SU-DHL-6 (cell line): ENCODE results near the gene S100A7A.

ENCODE experiments used
- H2AFZ ChIP-seq: fragments of 200-600 bp; sonication (generic); 2 replicates; pipeline ENCODE4 v1.6.1; 2014; ENCODE audit warnings: low read depth, mild to moderate bottlenecking, moderate library complexity, mixed read lengths, antibody characterized with exemption, low read length; ENCODE audit not compliant: severe bottlenecking
- H3F3A ChIP-seq: fragments of 200-600 bp; shearing (Covaris generic); 2 replicates; pipeline ENCODE4 v1.6.0; 2016; ENCODE audit warnings: antibody characterized with exemption, mild to moderate bottlenecking; ENCODE audit not compliant: insufficient read depth
- H3K27ac ChIP-seq: fragments of 200-600 bp; sonication (generic); 2 replicates; pipeline ENCODE4 v1.5.1; 2016; ENCODE audit warnings: low read depth, mild to moderate bottlenecking, low read length, moderate library complexity, mixed read lengths
- H3K27me3 ChIP-seq: fragments of 200-600 bp; sonication (generic), shearing (Covaris generic); 2 replicates; pipeline ENCODE4 v1.6.0; 2014; ENCODE audit warnings: mild to moderate bottlenecking, low read length
- H3K36me3 ChIP-seq: fragments of 200-600 bp; sonication (generic); 2 replicates; pipeline ENCODE4 v1.6.1; 2014; ENCODE audit warnings: mild to moderate bottlenecking, low read length, mixed read lengths
- H3K4me2 ChIP-seq: fragments of 300-600, 200-600 bp; shearing (Covaris generic), sonication (generic); 2 replicates; pipeline ENCODE4 v1.6.0; 2014; ENCODE audit warnings: low read length, low read depth, mild to moderate bottlenecking; ENCODE audit not compliant: poor library complexity, severe bottlenecking
- H3K4me3 ChIP-seq: fragments of 200-600 bp; sonication (generic); 2 replicates; pipeline ENCODE4 v1.5.1; 2014; ENCODE audit warnings: antibody characterized with exemption, low read length, mild to moderate bottlenecking, mixed read lengths; ENCODE audit not compliant: insufficient read depth, poor library complexity, severe bottlenecking
- H3K79me2 ChIP-seq: fragments of 200-600 bp; sonication (generic); 2 replicates; pipeline ENCODE4 v1.6.1; 2014; ENCODE audit warnings: mild to moderate bottlenecking, low read length, moderate library complexity; ENCODE audit not compliant: insufficient read depth
- H3K9ac ChIP-seq: fragments of 200-600 bp; sonication (generic); 2 replicates; pipeline ENCODE4 v1.7.0; 2014; ENCODE audit warnings: mild to moderate bottlenecking, low read length
- H3K9me2 ChIP-seq: fragments of 200-600 bp; sonication (generic); replicated peaks from 2 replicates; pipeline ENCODE4 v1.6.1; 2014; ENCODE audit warnings: low read length; ENCODE audit not compliant: insufficient read depth
- H3K9me3 ChIP-seq: fragments of 200-600 bp; sonication (generic); 2 replicates; pipeline ENCODE4 v1.6.1; 2014; ENCODE audit warnings: low read length, mixed read lengths; ENCODE audit not compliant: insufficient read depth
- H4K20me1 ChIP-seq: fragments of 200-600 bp; sonication (generic); 2 replicates; pipeline ENCODE4 v1.6.1; 2014; ENCODE audit warnings: low read depth, mild to moderate bottlenecking, antibody characterized with exemption, low read length, moderate library complexity, mixed read lengths
- EZH2phosphoT487 ChIP-seq: fragments of 200-600 bp; sonication (generic), shearing (Covaris generic); conservative IDR thresholded peaks from 2 replicates; pipeline ENCODE4 v1.6.1; 2018; ENCODE audit warnings: mild to moderate bottlenecking, antibody characterized with exemption, low read length, moderate library complexity, mixed read lengths
- TF ChIP-seq, protein P1 (sequence below): fragments of 200-600 bp; sonication (generic); IDR thresholded peaks from one replicate; pipeline ENCODE4 v1.5.1; 2017; ENCODE audit warnings: antibody characterized with exemption, mild to moderate bottlenecking, low read length, moderate library complexity; ENCODE audit not compliant: insufficient read depth, poor library complexity, severe bottlenecking

S100A7A gene

DNA sequence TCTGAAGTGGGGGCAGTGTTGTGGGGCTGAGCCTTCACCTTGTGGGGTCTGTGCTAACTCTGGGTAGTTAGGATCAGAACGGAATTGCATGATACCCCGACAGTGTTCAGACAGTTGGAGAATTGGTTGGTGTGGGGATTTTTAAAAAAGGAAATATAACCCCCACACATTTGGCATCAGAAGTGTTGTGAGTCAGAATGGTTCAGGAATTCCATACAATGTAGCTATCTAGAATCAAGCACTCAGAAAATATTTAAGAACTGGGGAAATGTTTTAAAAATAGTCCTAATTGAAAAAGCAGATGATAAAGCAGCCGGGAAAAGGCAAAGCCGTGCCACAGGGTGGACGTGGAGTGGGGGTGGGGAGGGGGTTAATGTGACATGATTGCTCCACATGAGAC lies 50.6 kb downstream of the S100A7A start:
- H3K9me2 ChIP-seq, result no peaks in the 10 kb centered on the region
- no peak overlapping the region for H3K4me2 ChIP-seq
- H3K27ac ChIP-seq, result no peak overlapping the region
- H3F3A ChIP-seq, result no peaks in the 10 kb centered on the region
- no peaks in the 10 kb centered on the region for H3K36me3 ChIP-seq
- TF ChIP-seq EZH2phosphoT487, result no peak
- TF ChIP-seq, protein P1, sequence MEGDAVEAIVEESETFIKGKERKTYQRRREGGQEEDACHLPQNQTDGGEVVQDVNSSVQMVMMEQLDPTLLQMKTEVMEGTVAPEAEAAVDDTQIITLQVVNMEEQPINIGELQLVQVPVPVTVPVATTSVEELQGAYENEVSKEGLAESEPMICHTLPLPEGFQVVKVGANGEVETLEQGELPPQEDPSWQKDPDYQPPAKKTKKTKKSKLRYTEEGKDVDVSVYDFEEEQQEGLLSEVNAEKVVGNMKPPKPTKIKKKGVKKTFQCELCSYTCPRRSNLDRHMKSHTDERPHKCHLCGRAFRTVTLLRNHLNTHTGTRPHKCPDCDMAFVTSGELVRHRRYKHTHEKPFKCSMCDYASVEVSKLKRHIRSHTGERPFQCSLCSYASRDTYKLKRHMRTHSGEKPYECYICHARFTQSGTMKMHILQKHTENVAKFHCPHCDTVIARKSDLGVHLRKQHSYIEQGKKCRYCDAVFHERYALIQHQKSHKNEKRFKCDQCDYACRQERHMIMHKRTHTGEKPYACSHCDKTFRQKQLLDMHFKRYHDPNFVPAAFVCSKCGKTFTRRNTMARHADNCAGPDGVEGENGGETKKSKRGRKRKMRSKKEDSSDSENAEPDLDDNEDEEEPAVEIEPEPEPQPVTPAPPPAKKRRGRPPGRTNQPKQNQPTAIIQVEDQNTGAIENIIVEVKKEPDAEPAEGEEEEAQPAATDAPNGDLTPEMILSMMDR, result no peak
- H3K79me2 ChIP-seq, result no peaks in the 10 kb centered on the region
- no peak overlapping the region for H2AFZ ChIP-seq
- H3K27me3 ChIP-seq, result no peaks in the 10 kb centered on the region
- H4K20me1 ChIP-seq, result no peaks in the 10 kb centered on the region
- H3K9ac ChIP-seq, result no peak overlapping the region
- 0 out of 2 replicates have a peak, but pooled peaks cover 5% of the 10 kb centered on the region for H3K9me3 ChIP-seq
- H3K4me3 ChIP-seq, result no peak overlapping the region

DNA sequence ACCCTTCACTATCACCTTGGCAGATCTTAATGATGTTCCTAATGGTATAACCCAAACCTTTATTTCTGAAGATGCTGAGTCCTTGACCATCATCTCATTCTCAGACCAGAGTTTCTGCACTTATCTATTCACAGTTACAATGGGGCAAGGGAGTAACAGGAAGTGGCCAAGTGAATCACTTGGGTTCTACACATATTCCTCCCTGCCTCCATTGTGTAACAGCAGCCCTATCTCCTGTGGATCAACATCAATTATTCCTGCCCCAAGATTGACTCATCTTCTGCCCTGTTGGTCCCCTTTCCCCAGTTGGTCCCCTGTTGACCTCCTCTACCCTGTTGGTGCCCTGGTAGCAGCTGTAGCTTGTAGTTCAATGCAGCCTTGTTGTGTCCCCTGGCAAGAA lies 54.4 kb downstream of the S100A7A start:
- no peaks in the 10 kb centered on the region for H3K27me3 ChIP-seq
- H3F3A ChIP-seq, result no peaks in the 10 kb centered on the region
- no peaks in the 10 kb centered on the region for H3K9me2 ChIP-seq
- 0 out of 2 replicates have a peak, but pooled peaks cover 9% of the 10 kb centered on the region for H3K9me3 ChIP-seq
- H3K4me2 ChIP-seq, result no peak overlapping the region
- no peaks in the 10 kb centered on the region for H3K36me3 ChIP-seq
- no peak overlapping the region for H3K9ac ChIP-seq
- TF ChIP-seq, protein P1, result no peak
- TF ChIP-seq EZH2phosphoT487, result no peak
- no peaks in the 10 kb centered on the region for H4K20me1 ChIP-seq
- no peak overlapping the region for H3K4me3 ChIP-seq
- no peaks in the 10 kb centered on the region for H3K79me2 ChIP-seq
- H3K27ac ChIP-seq, result no peak overlapping the region
- H2AFZ ChIP-seq, result no peak overlapping the region
